Tibial artery (tissue), 4 donors: ENCODE results near the gene CD44.

ENCODE experiments used
- DNase-seq, 2 donors: peaks; one replicate each; pipeline ENCODE4 v3.0.0-alpha.2; 2019
- H3K27ac ChIP-seq, 2 donors: fragments of 200-600 bp; sonication (generic) in 1 of 2; 1 replicate in 1 of 2; 2 replicates in 1 of 2; pipeline ENCODE4 v1.5.1; 2018 to 2019; ENCODE audit warnings: mild to moderate bottlenecking in 1 of 2
- H3K27me3 ChIP-seq, 2 donors: fragments of 200-600 bp; sonication (generic) in 1 of 2; one replicate each; pipeline versions ENCODE4 v1.5.1 to v1.6.0; 2016 to 2019
- H3K36me3 ChIP-seq, 3 donors: fragments of 200-600 bp; sonication (generic) in 2 of 3; one replicate each; pipeline ENCODE4 v1.5.1; 2016 to 2019; ENCODE audit warnings: mild to moderate bottlenecking in 2 of 3
- H3K4me1 ChIP-seq, 4 donors: fragments of 200-600 bp; sonication (generic) in 2 of 4; 1 replicate in 3 of 4; 2 replicates in 1 of 4; pipeline ENCODE4 v1.5.1; 2016 to 2019
- H3K4me3 ChIP-seq, 2 donors: fragments of 200-600 bp; sonication (generic) in 1 of 2; 1 replicate in 1 of 2; 2 replicates in 1 of 2; pipeline ENCODE4 v1.5.1; 2018 to 2019; ENCODE audit warnings: mild to moderate bottlenecking in 2 of 2
- H3K9me3 ChIP-seq, 3 donors: fragments of 200-600 bp; sonication (generic) in 1 of 3; one replicate each; pipeline ENCODE4 v1.5.1; 2016 to 2019
- CTCF ChIP-seq, 2 experiments: fragments of 200-600 bp in 1 of 2; fragments of 450-650 bp in 1 of 2; IDR thresholded peaks; one replicate each; pipeline ENCODE4 v1.5.1; 2017 to 2019; ENCODE audit warnings: antibody characterized with exemption in 2 of 2, mild to moderate bottlenecking in 1 of 2, moderate library complexity in 1 of 2
- intact Hi-C: fragments of 100-400 bp; cut with DNase I; formaldehyde crosslinking; loops from one replicate; pipeline ENCODE4 v1.15.0; 2023; ENCODE audit warnings: low total_unique reads

Gene CD44

GRCh38 chr11:35250621-35251020, 111.7 kb downstream of the CD44 start:
- Histone ChIP-seq H3K36me3 (no peaks in the 10 kb centered on the region), H3K9me3 (no peaks in the 10 kb centered on the region), H3K4me3 (no peak overlapping the region), H3K27me3 (no peaks in the 10 kb centered on the region), H3K4me1 (peaks cover 0 to 35% (median 13%) of the 10 kb centered on the region in 4 donors), H3K27ac (no peak overlapping the region)
- intact Hi-C loops = no loop called here
- DNase-seq = peak in 1 of 2 donors; percentile 23
- TF ChIP-seq CTCF (IDR thresholded peaks at IDR 0.05) = no peak

- no peak for DNase-seq
- intact Hi-C loops = no loop called here
- H3K9me3 ChIP-seq = no peaks in the 10 kb centered on the region
- H3K27ac ChIP-seq = no peak overlapping the region
- H3K27me3 ChIP-seq = no peaks in the 10 kb centered on the region
- H3K4me3 ChIP-seq = no peak overlapping the region
- no peak for TF ChIP-seq CTCF (IDR thresholded peaks at IDR 0.05)
- peaks cover 0 to 27% (median 2%) of the 10 kb centered on the region in 4 donors for H3K4me1 ChIP-seq
- H3K36me3 ChIP-seq = no peaks in the 10 kb centered on the region
Measured at GRCh38 chr11:35253237-35253636, 114.3 kb downstream of the CD44 start.

- intact Hi-C loops = no loop called here
- Histone ChIP-seq H3K36me3 (no peaks in the 10 kb centered on the region), H3K27ac (no peak overlapping the region), H3K4me1 (peaks cover 0 to 42% (median 7%) of the 10 kb centered on the region in 4 donors), H3K27me3 (no peaks in the 10 kb centered on the region), H3K4me3 (no peak overlapping the region), H3K9me3 (no peaks in the 10 kb centered on the region)
- no peak for TF ChIP-seq CTCF (IDR thresholded peaks at IDR 0.05)
- DNase-seq = no peak
Measured at GRCh38 chr11:35255514-35255913, 116.5 kb downstream of the CD44 start.

GRCh38 chr11:35256296-35256695, 117.3 kb downstream of the CD44 start:
- Histone ChIP-seq H3K27me3 (no peaks in the 10 kb centered on the region), H3K4me1 (peaks cover 0 to 48% (median 10%) of the 10 kb centered on the region in 4 donors), H3K4me3 (no peak overlapping the region), H3K36me3 (no peaks in the 10 kb centered on the region), H3K27ac (no peak overlapping the region), H3K9me3 (no peaks in the 10 kb centered on the region)
- DNase-seq = no peak
- TF ChIP-seq CTCF (IDR thresholded peaks at IDR 0.05) = no peak
- intact Hi-C loops = no loop called here

GRCh38 chr11:35257281-35257680, 118.3 kb downstream of the CD44 start:
- TF ChIP-seq CTCF (IDR thresholded peaks at IDR 0.05) = no peak
- H3K27me3 ChIP-seq = no peaks in the 10 kb centered on the region
- intact Hi-C loops = no loop called here
- peaks cover 0 to 48% (median 10%) of the 10 kb centered on the region in 4 donors for H3K4me1 ChIP-seq
- no peaks in the 10 kb centered on the region for H3K36me3 ChIP-seq
- no peak overlapping the region for H3K27ac ChIP-seq
- DNase-seq = no peak
- no peaks in the 10 kb centered on the region for H3K9me3 ChIP-seq
- no peak overlapping the region for H3K4me3 ChIP-seq

GRCh38 chr11:35259529-35259928, 120.6 kb downstream of the CD44 start:
- intact Hi-C loops = no loop called here
- TF ChIP-seq CTCF (IDR thresholded peaks at IDR 0.05) = no peak
- Histone ChIP-seq H3K4me1 (peaks cover 0 to 31% (median 8%) of the 10 kb centered on the region in 4 donors), H3K4me3 (no peak overlapping the region), H3K9me3 (no peaks in the 10 kb centered on the region), H3K27ac (no peak overlapping the region), H3K36me3 (no peaks in the 10 kb centered on the region), H3K27me3 (no peaks in the 10 kb centered on the region)
- no peak for DNase-seq
